Measurements from ENCODE around the gene PIGV.
"Not testable (repeated sequence)": the region's sequence is repeated elsewhere in the genome, so short reads cannot be mapped to it uniquely, and the experiment has no call there.

Gene PIGV

DNA sequence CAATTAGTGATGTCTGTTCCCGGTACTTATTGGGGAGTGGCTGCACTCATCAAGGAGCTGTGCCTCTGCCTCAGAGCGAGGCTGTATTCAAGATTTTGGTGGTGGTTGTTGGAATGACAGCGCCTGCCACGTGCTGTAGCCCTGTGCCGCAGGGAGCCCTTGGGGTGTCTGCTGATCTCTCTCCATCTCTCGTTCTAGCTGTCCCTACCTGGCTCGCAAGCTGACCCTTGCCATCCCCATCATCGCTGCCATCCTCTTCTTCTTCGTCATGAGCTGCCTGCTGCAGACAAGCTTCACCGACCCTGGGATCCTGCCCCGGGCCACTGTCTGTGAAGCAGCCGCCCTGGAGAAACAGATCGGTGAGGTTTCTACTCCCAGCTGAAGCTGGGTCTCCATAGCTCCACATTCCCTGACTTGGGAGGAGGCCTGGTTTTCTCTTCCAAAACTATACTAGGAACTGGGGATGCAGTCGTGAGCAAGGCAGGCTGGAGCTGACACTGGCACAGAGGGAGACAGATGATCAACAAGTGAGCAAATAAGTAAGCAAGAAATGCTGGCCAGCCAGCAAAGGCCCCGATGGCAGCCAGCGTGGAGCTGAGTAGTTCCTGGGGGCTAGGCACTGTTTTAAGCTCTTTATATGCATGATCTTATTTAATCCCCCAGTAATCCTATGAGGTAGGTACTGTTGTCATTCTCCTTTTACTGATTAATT, 44.7 kb downstream of the PIGV start:
- DNase-seq (ENCODE audit: low read depth) = no peak

DNA sequence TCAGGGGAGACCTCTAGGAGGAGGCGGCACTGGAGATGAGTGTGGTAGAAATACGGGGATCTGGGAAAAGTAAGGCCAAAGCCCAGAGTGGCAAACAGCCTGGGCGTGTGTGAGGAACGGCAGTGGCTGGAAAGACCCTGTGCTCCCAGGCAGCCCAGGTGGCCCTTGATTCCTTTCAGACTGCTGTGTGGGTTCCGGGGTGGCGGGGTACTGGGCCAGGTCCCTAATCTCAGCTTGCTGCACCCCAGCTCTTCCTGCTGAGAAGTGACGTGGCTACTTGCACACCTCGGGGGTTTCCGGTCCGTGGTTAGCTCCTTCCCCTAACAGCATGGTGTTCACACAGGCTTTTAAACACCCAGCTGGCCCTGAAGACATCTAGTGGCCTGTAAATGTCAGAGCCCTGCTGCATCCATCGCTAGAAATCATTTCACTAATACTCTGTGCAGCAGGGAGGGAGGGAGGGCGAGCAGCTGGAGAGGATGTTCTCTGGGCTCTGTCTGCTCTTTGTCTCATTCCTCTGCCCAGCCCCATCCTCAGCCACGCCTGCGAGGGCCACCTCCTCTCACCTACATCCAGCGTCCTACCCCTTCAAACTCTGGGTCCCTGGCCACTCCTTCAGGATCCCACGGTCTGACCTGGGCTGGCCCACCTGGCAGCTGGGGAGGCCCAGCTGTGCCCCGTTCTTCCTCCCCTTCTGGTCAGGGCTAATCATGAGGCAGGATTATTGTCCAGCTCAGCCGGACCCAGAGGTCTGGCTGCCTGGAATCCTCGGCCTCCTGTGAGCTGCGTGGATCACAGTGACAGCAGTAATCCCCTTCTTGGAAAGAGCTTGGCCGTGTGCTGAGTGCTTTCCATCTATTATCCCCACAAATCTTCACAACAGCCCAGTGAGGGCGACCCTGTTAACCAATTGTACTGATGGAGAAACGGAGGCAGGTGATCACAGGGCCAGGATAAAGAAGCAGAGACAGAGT, 46.0 kb downstream of the PIGV start:
- peak; percentile 80 for DNase-seq (ENCODE audit: low read depth)

DNA sequence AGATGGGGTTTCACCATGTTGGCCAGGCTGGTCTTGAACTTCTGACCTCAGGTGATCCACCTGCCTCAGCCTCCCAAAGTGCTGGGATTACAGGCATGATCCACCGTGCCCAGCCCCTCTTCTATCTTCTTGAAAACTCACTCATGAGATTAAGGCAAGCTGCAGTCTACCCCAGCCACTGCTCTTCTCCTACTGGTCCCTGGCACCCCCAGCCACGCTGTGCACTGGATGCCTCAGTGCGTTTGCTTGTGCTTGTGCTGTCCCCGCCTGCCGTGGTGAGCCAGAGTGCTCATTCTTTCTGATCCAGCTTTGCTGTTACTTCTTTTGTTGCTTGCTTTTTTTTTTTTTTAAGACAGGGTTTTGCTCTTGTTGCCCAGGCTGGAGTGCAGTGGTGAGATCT, 49.9 kb downstream of the PIGV start:
- DNase-seq (ENCODE audit: low read depth) = not testable (repeated sequence)

DNA sequence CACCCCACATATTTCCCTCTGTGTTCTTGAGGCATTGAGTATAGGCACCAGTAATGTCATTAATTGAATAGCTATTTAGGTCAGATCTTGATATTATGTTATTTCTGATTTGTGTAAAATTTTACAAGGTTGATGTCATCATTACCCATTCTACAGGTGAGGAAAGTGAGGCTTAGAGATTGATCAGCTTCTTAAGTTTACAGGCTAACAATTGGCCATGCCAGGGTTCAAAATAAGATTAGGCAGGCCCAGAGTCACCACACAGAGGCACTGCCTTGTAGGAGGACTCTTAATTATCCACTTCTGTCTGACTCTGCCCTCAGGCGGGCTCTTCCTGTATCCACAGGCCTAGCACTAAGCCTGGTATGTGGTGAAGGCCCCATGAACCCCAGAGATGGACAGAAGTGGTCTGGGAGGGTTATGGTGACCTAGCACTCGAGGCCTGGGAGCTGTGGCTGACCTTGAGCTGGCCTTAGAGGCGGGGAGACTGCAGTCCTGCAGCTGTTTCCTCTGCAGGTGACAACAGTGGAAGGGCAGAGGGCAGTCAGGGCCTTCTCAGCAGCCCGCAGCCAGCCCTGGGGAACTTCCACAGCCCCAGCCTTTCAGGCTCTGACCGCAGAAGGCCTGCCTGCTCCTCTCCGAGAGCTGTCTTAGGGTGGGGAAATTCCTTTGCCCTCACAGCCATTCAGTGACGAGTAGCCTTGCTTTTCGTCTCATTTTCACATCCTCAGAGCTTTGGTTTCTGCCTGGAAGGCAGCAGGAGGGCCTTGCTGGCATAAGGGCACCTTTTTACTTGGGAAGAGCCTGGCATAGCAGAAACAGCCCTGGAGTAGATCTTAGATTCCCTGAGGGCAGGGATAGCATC, 51.0 kb downstream of the PIGV start:
- no peak for DNase-seq (ENCODE audit: low read depth)

DNA sequence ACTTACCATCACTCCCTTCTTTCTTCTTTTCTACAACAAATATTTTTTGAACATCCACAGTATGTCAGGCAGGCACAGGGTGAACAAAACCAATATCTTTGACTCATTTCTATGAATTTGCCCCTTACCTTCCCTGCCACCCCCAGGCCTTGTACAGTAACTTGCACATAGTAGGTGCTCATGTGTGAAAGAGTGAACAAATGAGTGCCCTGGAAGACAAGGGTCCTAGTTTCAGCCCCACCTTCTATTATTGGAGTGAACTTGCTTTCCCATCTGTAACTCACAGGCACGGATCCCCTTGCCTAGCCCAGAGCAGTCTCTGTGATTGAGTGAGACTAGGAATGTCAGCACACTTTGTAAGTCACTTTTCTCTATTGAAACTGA, 51.6 kb downstream of the PIGV start:
- no peak for DNase-seq (ENCODE audit: low read depth)

DNA sequence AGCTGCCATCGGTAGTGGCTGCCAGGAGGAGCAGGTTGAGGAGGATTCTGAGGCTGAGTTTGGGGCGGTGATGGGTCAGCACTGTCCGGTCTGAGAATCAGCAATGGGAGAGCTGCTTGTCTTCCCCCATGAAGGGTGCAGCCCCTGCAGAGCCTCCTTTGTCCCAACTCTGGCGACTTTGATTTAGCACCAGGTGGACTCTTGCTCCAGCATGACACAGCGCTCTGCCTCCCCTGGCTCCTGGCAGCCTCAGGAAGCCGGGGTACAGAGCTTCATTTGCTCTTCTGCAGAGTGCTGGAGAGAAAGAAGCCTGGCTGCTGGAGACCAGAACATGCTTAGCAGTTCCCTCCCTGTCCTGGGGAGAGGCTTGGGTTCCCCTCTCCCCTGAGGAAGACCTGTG, 52.0 kb downstream of the PIGV start:
- DNase-seq (ENCODE audit: low read depth) = no peak

DNA sequence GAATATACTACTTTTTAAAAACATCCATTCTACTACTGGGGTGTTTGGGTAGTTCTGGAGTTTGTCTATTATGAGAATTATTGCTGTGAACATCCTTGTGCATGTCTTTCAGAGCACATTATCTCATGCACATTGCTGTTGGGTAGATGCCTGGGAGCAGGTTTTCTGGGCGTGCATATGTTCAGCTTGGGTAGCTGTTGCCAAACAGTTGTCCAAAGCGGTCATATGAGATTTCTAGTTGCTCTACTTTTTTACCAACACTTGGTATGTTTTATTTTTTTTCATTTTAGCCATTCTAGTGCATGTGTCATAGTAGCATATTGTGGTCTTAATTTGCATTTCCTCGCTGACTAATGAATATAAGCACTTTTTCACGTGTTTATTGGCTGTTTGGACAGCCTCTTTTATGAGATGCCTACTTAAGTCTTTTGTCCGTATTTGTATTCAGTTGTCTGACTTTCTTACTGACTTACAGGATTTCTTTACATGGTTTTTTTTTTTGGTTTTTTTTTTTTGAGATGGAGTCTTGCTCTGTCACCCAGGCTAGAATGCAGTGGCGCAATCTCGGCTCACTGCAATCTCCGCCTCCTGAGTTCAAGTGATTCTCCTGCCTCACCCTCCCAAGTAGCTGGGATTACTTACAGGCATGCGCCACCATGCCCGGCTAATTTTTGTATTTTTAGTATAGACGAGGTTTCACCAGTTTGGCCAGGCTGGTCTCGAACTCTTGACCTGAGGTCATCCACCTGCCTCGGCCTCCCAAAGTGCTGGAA, 56.9 kb downstream of the PIGV start:
- DNase-seq (ENCODE audit: low read depth) = no peak

DNA sequence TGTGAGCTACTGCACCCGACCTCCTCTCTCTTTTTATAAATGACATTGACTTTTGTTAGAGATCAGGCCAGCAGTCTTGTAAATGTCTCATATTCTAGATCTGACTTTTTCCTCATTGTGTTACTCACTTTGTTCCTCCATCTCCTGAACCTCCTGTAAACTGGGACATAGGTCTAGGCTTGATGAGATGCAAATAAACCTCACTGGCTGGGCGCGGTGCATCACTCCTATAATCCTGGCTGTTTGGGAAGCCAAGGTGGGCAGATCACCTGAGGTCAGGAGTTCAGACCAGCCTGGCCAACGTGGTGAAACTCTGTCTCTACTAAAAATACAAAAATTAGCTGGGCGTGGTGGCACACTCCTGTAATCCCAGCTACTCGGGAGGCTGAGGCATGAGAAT, 60.1 kb downstream of the PIGV start:
- DNase-seq (ENCODE audit: low read depth) = not testable (repeated sequence)

All from stimulated activated CD4-positive, alpha-beta T cell treated with anti-CD3 and anti-CD28 coated beads, Interleukin-2, amount 100 ng/mL, for 4 hours (primary cell).